Central memory CD8-positive, alpha-beta T cell (primary cell): ENCODE measurements around the gene RBBP8NL.

ENCODE experiments used
- ATAC-seq: fragments of 150-1000 bp; cut with Tn5 transposase; replicated peaks from 2 replicates; pipeline ENCODE4 v1.10.0; 2022; ENCODE audit warnings: mild to moderate bottlenecking, moderate FRiP score, moderate number of reproducible peaks; ENCODE audit not compliant: poor library complexity, severe bottlenecking; ENCODE audit errors: extremely low read depth
- DNase-seq, 2 donors: peaks; one replicate each; pipeline ENCODE4 v3.0.0; 2021; ENCODE audit warnings: low spot score in 2 of 2
- H3K27ac Mint-ChIP-seq: one replicate; pipeline ENCODE4 v1.8.0; 2022; ENCODE audit warnings: low read depth, mild to moderate bottlenecking, moderate library complexity, mixed read lengths
- H3K27me3 Mint-ChIP-seq: one replicate; pipeline ENCODE4 v1.8.0; 2022; ENCODE audit warnings: mixed read lengths
- H3K36me3 Mint-ChIP-seq: one replicate; pipeline ENCODE4 v1.8.0; 2022; ENCODE audit warnings: mild to moderate bottlenecking, moderate library complexity, mixed read lengths; ENCODE audit not compliant: insufficient read depth
- H3K4me1 Mint-ChIP-seq: one replicate; pipeline ENCODE4 v1.8.0; 2022; ENCODE audit warnings: mixed read lengths
- H3K4me3 Mint-ChIP-seq: one replicate; pipeline ENCODE4 v1.8.0; 2022; ENCODE audit warnings: mild to moderate bottlenecking, moderate library complexity, mixed read lengths
- H3K9me3 Mint-ChIP-seq: one replicate; pipeline ENCODE4 v1.8.0; 2022; ENCODE audit warnings: mixed read lengths

RBBP8NL gene

GRCh38 chr20:62457098-62457497, 29.8 kb upstream of the RBBP8NL start:
- no peaks in the 10 kb centered on the region for H3K36me3 Mint-ChIP-seq
- ATAC-seq = no peak
- no peak overlapping the region for H3K27ac Mint-ChIP-seq
- no peak for DNase-seq
- H3K4me1 Mint-ChIP-seq = no peaks in the 10 kb centered on the region
- no peak overlapping the region for H3K4me3 Mint-ChIP-seq
- H3K9me3 Mint-ChIP-seq = no peaks in the 10 kb centered on the region
- H3K27me3 Mint-ChIP-seq = peaks cover 27% of the 10 kb centered on the region

DNA sequence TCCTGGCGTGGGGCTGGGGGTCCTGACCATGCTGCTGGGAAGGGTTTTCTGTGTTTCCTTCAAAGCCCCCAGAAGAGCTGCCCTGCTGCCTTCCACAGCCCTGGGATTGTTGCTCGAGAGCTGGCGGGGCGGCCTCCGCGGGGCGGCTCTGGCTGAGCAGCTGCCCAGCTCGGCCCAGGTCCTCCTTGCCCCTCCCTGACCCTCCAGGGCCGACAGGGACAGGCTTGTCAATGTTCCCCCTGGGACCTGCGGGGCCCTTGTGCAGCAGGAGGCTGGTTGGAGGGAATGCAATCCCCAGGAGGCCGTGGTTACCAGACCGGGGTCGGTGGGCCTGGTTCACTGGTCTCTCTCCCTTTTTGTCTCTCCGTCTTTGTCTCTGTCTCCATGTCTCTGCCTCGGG, 28.6 kb upstream of the RBBP8NL start:
- Mint-ChIP-seq H3K36me3 (no peaks in the 10 kb centered on the region), H3K27ac (no peak overlapping the region), H3K9me3 (no peaks in the 10 kb centered on the region), H3K4me1 (no peaks in the 10 kb centered on the region), H3K27me3 (peaks cover 27% of the 10 kb centered on the region), H3K4me3 (no peak overlapping the region)
- DNase-seq (no peak), ATAC-seq (no peak)

- Mint-ChIP-seq H3K4me3 (no peak overlapping the region), H3K4me1 (no peaks in the 10 kb centered on the region), H3K36me3 (no peaks in the 10 kb centered on the region), H3K9me3 (no peaks in the 10 kb centered on the region), H3K27ac (no peak overlapping the region), H3K27me3 (peaks cover 27% of the 10 kb centered on the region)
- DNase-seq (no peak), ATAC-seq (no peak)
Observed at GRCh38 chr20:62454904-62455636, 27.7 kb upstream of the RBBP8NL start.

GRCh38 chr20:62453186-62453808, 26.0 kb upstream of the RBBP8NL start:
- ATAC-seq (no peak), DNase-seq (no peak)
- Mint-ChIP-seq H3K27ac (no peak overlapping the region), H3K4me1 (no peaks in the 10 kb centered on the region), H3K4me3 (no peak overlapping the region), H3K27me3 (peaks cover 35% of the 10 kb centered on the region), H3K36me3 (no peaks in the 10 kb centered on the region), H3K9me3 (no peaks in the 10 kb centered on the region)

- Mint-ChIP-seq H3K4me3 (no peak overlapping the region), H3K9me3 (no peaks in the 10 kb centered on the region), H3K36me3 (no peaks in the 10 kb centered on the region), H3K27me3 (peaks cover 28% of the 10 kb centered on the region), H3K4me1 (no peaks in the 10 kb centered on the region), H3K27ac (no peak overlapping the region)
- DNase-seq = no peak
- no peak for ATAC-seq
Observed at GRCh38 chr20:62452475-62453095, 25.2 kb upstream of the RBBP8NL start.

DNA sequence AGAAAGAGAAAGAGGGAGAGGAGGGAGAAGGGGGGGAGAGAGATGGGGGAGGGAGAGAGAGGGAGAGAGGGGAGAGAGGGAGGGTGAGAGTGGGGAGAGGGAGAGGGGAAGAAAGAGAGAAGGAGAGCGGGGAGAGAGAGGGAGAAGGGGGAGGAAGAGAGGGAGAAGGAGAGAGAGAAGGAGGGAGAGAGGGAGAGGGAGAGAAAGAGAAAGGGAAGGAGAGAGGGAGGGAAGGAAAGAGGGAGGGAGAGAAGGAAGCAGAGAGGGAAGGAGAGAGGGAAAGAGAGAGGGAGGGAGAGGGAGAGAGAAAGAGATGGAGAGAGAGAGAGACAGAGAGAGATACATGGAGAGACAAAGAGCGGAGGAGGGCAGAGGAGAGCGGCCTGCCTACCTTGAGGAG, 24.6 kb upstream of the RBBP8NL start:
- Mint-ChIP-seq H3K9me3 (no peaks in the 10 kb centered on the region), H3K4me3 (no peak overlapping the region), H3K27ac (no peak overlapping the region), H3K4me1 (no peaks in the 10 kb centered on the region), H3K27me3 (peaks cover 22% of the 10 kb centered on the region), H3K36me3 (no peaks in the 10 kb centered on the region)
- DNase-seq = no peak
- no peak for ATAC-seq

DNA sequence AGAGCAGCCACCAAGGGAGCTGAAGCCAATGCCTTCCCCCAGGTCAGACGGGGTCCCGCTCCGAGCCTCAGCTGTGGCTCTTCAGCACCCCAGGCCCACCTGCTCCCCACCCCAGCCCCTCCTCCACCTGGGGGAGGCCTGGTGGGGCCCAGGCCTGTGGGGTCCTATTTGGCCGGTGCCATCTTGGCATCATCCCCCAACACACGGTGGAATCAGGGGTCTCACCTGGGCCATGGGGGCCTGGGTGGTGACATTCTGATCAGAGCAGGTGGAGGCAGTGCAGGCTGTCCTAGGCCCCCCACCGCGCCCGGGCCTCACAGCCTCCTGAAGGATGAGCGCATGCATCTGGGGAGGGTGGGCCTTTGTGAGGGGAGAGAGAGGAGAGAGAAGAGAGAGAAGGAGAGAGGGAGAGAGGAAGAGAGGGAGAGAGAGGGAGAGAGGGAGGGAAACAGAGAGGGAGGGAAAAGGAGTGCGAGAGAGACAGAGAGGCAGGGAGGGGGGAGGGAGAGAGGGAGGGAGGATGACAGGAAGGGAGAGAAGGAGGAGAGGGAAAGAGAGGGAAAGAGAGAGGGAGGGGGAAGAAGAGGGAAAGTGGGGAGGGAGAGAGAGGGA, 23.9 kb upstream of the RBBP8NL start:
- Mint-ChIP-seq H3K4me3 (no peak overlapping the region), H3K9me3 (no peaks in the 10 kb centered on the region), H3K27ac (no peak overlapping the region), H3K27me3 (peaks cover 21% of the 10 kb centered on the region), H3K36me3 (no peaks in the 10 kb centered on the region), H3K4me1 (no peaks in the 10 kb centered on the region)
- DNase-seq = no peak
- ATAC-seq = no peak

DNA sequence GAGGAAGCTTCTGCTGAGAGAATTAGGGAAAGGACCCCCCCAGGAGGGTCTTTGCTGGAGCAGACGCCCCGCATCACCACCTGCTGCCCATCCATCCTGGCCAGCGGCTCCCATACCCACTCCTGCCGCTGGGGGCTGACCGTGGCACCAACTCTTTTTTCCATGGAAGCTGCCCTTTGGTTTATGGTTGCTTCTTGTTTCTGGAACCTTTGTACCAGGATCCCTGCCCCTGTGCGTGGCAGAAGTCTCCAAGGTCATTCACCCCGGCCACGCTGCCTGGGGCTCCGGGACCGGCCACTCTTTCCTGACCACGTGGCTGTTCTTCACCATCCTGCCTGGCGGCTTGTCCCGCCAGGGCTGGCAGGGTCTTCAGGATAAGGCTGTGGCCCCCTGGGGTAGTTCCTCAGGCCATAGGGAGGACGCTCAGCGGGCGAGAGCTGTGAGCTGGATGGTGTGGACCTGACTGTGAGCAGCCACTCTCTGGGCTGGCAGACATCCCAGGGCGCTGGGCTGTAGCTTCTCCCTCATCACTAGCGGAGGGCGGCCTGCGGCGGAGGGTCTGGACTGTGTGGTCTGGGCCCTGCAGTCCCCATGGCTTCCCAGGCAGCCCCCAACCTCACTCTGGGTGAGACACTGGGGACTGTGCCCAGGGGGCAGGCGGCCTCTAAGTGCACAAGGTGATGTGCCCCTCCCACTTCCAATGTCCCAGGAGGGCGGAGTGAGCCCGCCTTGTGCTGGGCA, 22.8 kb upstream of the RBBP8NL start:
- Mint-ChIP-seq H3K4me1 (no peaks in the 10 kb centered on the region), H3K27me3 (peaks cover 25% of the 10 kb centered on the region), H3K27ac (no peak overlapping the region), H3K36me3 (no peaks in the 10 kb centered on the region), H3K9me3 (no peaks in the 10 kb centered on the region), H3K4me3 (no peak overlapping the region)
- DNase-seq = no peak
- ATAC-seq = no peak

GRCh38 chr20:62448788-62449187, 21.4 kb upstream of the RBBP8NL start:
- Mint-ChIP-seq H3K4me1 (no peaks in the 10 kb centered on the region), H3K27ac (no peak overlapping the region), H3K4me3 (no peak overlapping the region), H3K9me3 (no peaks in the 10 kb centered on the region), H3K36me3 (no peaks in the 10 kb centered on the region), H3K27me3 (peaks cover 31% of the 10 kb centered on the region)
- ATAC-seq = no peak
- DNase-seq = no peak

- Mint-ChIP-seq H3K36me3 (no peaks in the 10 kb centered on the region), H3K9me3 (no peaks in the 10 kb centered on the region), H3K4me3 (no peak overlapping the region), H3K4me1 (no peaks in the 10 kb centered on the region), H3K27me3 (peaks cover 35% of the 10 kb centered on the region), H3K27ac (no peak overlapping the region)
- ATAC-seq (no peak), DNase-seq (no peak)
Observed at GRCh38 chr20:62448038-62448437, 20.7 kb upstream of the RBBP8NL start.

DNA sequence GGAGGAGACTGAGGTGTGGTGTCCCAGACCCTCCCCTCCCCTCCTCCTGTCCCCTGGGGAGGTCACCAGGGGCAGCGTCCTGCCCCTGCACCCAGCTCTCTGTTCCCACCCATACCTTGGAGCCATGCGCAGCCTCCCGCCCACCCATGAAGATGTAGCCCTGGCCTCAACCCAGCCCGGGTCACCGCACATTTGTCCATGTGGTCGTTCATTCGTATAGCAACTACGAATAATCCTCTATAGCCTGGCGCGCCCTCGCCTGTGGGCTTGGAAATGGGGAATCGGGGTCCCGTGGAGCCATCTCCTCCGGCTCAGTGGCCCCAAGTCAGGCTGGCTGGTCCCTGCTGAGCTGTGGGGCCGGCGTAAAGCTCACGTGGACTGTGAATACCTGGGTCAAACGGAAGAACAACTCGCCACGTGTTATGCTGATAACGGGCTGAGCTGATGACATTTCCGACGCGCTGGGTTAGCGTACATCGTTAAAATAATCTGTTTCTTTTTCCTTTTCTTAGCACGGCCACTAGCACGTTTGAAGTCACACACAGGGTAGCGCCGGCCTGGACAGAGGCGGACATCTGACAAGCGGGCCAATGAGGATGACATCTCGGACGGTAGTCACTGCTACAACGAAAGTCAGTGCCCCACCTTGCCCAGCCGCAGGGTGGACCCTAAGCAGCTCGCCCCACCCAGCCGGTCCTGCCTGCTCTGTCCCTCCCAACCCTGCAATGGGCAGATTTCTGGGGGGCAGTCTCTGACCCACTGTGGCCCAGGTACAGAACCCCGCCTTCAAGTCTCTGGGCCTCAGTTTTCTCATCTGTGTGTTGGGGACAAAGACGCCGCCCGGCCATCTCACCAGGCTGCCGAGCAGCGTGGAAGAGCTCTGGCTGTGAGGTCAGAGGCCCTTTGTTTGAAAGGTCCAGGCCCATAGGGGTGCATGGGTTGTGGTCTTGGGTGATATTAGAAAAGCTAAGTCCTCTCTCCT, 19.8 kb upstream of the RBBP8NL start:
- no peak overlapping the region for H3K4me3 Mint-ChIP-seq
- H3K4me1 Mint-ChIP-seq = no peaks in the 10 kb centered on the region
- H3K27me3 Mint-ChIP-seq = peaks cover 44% of the 10 kb centered on the region
- no peak overlapping the region for H3K27ac Mint-ChIP-seq
- H3K36me3 Mint-ChIP-seq = no peaks in the 10 kb centered on the region
- H3K9me3 Mint-ChIP-seq = no peaks in the 10 kb centered on the region
- DNase-seq = no peak
- no peak for ATAC-seq
